ENCODE measurements around the gene VSIG10L2.

Gene VSIG10L2

GRCh38 chr11:125930076-125930450 is 15.8 kb upstream of the VSIG10L2 start:
- FAIRE-seq: no peak

- no peak for FAIRE-seq
These were observed 14.7 kb upstream of the VSIG10L2 start for GRCh38 chr11:125931116-125931515.

- FAIRE-seq: no peak
These were observed 14.2 kb upstream of the VSIG10L2 start for GRCh38 chr11:125931668-125932067.

- FAIRE-seq: no peak
These were observed 13.5 kb upstream of the VSIG10L2 start for GRCh38 chr11:125932301-125932700.

- FAIRE-seq: no peak
These were observed 12.6 kb upstream of the VSIG10L2 start for GRCh38 chr11:125933030-125933813.

GRCh38 chr11:125934473-125934872 is 11.4 kb upstream of the VSIG10L2 start:
- FAIRE-seq: no peak

- no peak for FAIRE-seq
These were observed 10.8 kb upstream of the VSIG10L2 start for GRCh38 chr11:125935056-125935455.

GRCh38 chr11:125935618-125936199 is 10.1 kb upstream of the VSIG10L2 start:
- FAIRE-seq: no peak

GRCh38 chr11:125938418-125938817 is 7.4 kb upstream of the VSIG10L2 start:
- no peak for FAIRE-seq

GRCh38 chr11:125939081-125939521 is 6.7 kb upstream of the VSIG10L2 start:
- FAIRE-seq: no peak

- FAIRE-seq: no peak
These were observed 5.7 kb upstream of the VSIG10L2 start for GRCh38 chr11:125940145-125940544.

- FAIRE-seq: no peak
These were observed 4.6 kb upstream of the VSIG10L2 start for GRCh38 chr11:125941267-125941618.

- FAIRE-seq: no peak
These were observed 3.9 kb upstream of the VSIG10L2 start for GRCh38 chr11:125941619-125942611.

GRCh38 chr11:125942771-125943428 is 2.9 kb upstream of the VSIG10L2 start:
- FAIRE-seq: no peak

- no peak for FAIRE-seq
These were observed 2.0 kb upstream of the VSIG10L2 start for GRCh38 chr11:125943661-125944349.

- no peak for FAIRE-seq
These were observed 1.4 kb upstream of the VSIG10L2 start for GRCh38 chr11:125944350-125945010.

GRCh38 chr11:125945011-125945796 is 640 bp upstream of the VSIG10L2 start:
- no peak for FAIRE-seq

- FAIRE-seq: no peak
These were observed 1.0 kb downstream of the VSIG10L2 start for GRCh38 chr11:125946712-125947418.

GRCh38 chr11:125947419-125948277 is 1.8 kb downstream of the VSIG10L2 start:
- FAIRE-seq: no peak
